Activated B cell treated with CpG ODN at 0.5 μM for 24 hours (primary cell): ENCODE measurements around the gene RANBP17. TPM values are rescaled to one million over a fixed set of nuclear protein-coding genes. Genes with fewer than 3 reads are reported as not detected.

Experiments
- ATAC-seq: fragments of 200-7000 bp; cut with Tn5 transposase; one replicate; pipeline ENCODE4 v1.10.0; 2021; ENCODE audit warnings: low read depth, mild to moderate bottlenecking, moderate library complexity
- CTCF ChIA-PET: fragments of 350-600 bp; sonication (Branson Sonifier 250); formaldehyde crosslinking; loops from one replicate; lab custom pipeline; 2021; ENCODE audit warnings: antibody characterized with exemption; lab: Charles Lee
- POLR2A ChIA-PET: fragments of 350-600 bp; sonication (Branson Sonifier 250); formaldehyde crosslinking; loops from one replicate; lab custom pipeline; 2021; ENCODE audit warnings: antibody characterized with exemption; lab: Charles Lee
- DNase-seq: peaks from one replicate; pipeline ENCODE4 v3.0.0; 2022
- H3K27ac Mint-ChIP-seq: one replicate; pipeline ENCODE4 v1.8.0; 2020; ENCODE audit warnings: mixed read lengths
- H3K27me3 Mint-ChIP-seq: one replicate; pipeline ENCODE4 v1.8.0; 2021; ENCODE audit warnings: mixed read lengths
- H3K36me3 Mint-ChIP-seq: one replicate; pipeline ENCODE4 v1.8.0; 2021; ENCODE audit warnings: low read depth, mixed read lengths
- H3K4me1 Mint-ChIP-seq: one replicate; pipeline ENCODE4 v1.8.0; 2021; ENCODE audit warnings: mixed read lengths
- H3K4me3 Mint-ChIP-seq: one replicate; pipeline ENCODE4 v1.8.0; 2020; ENCODE audit warnings: mild to moderate bottlenecking, mixed read lengths
- H3K9me3 Mint-ChIP-seq: one replicate; pipeline ENCODE4 v1.8.0; 2020; ENCODE audit warnings: mixed read lengths
- intact Hi-C: fragments of 100-400 bp; cut with micrococcal nuclease; formaldehyde crosslinking; loops from one replicate; pipeline ENCODE4 v1.15.1; 2024
- total RNA-seq: library from RNA; stranded (reverse); gene quantifications from 2 replicates; pipeline ENCODE4 v1.2.3, GENCODE V29; 2022
- TF ChIP-seq, protein P1 (sequence below): fragments of 200-600 bp; IDR thresholded peaks from one replicate; pipeline ENCODE4 v1.8.0; 2022; ENCODE audit warnings: antibody characterized with exemption, mild to moderate bottlenecking

Gene RANBP17
- total RNA-seq, 1 donor from 2014 or later: not detected

DNA sequence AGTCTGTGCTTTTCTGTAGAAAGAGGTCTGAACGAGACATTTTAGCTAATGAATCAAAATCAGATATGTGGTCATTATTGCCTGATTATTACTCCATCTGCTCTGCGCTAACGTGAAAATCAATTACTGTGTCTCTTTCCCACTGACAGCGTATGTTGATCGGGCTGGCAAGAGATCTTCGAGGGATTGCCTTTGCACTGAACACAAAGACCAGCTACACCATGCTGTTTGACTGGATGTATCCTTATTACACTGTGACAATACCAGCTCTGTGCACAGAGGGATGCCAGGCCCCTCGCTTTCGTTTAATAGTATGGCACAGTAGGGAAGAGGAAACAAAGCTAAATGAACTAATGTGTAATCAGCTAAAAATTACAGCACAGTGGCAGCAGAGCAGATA is 343.6 kb downstream of the RANBP17 start:
- no peaks in the 10 kb centered on the region for H3K9me3 Mint-ChIP-seq
- H3K4me3 Mint-ChIP-seq: no peak overlapping the region
- ChIA-PET POLR2A (no interaction called here), CTCF (no interaction called here)
- TF ChIP-seq, protein P1, sequence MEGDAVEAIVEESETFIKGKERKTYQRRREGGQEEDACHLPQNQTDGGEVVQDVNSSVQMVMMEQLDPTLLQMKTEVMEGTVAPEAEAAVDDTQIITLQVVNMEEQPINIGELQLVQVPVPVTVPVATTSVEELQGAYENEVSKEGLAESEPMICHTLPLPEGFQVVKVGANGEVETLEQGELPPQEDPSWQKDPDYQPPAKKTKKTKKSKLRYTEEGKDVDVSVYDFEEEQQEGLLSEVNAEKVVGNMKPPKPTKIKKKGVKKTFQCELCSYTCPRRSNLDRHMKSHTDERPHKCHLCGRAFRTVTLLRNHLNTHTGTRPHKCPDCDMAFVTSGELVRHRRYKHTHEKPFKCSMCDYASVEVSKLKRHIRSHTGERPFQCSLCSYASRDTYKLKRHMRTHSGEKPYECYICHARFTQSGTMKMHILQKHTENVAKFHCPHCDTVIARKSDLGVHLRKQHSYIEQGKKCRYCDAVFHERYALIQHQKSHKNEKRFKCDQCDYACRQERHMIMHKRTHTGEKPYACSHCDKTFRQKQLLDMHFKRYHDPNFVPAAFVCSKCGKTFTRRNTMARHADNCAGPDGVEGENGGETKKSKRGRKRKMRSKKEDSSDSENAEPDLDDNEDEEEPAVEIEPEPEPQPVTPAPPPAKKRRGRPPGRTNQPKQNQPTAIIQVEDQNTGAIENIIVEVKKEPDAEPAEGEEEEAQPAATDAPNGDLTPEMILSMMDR: no peak
- H3K27me3 Mint-ChIP-seq: peaks cover 9% of the 10 kb centered on the region
- no peaks in the 10 kb centered on the region for H3K4me1 Mint-ChIP-seq
- intact Hi-C loops: loop anchor here (5.0 to 10.0 kb wide), 2 partner anchors 702 to 829 kb away; no protein-coding TSS in a partner anchor
- H3K27ac Mint-ChIP-seq: no peak overlapping the region
- ATAC-seq (no peak), DNase-seq (no peak)
- no peaks in the 10 kb centered on the region for H3K36me3 Mint-ChIP-seq

DNA sequence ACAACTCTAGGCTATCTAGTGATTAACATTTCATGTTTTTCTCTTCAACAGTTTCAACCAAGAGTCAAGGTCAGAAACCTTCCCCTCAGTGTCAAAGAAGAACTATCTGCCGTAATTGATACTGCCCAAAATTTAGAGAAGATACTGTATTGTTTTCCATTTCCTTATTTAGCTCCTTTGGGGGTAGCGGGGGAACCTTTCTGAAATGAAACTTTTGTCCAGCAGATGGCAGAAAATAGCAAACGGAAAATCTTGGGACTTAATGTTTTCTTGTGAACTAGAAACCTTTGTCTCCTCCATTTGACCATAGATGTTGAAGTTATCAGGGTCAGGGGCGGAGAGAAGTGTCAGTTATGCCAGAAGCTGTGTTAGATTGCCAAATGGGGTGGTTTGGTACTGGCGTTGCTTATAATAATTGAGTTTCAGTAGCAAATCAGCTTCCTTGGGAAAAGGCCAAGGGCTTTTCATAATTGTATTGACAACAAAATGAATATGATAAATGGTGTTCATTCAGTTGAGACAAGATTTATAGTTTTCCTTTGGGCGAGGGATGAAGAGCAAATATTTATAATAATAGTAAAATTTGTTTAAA is 345.5 kb downstream of the RANBP17 start:
- no peaks in the 10 kb centered on the region for H3K9me3 Mint-ChIP-seq
- TF ChIP-seq, protein P1: no peak
- intact Hi-C loops: loop anchor here (1.0 to 10.0 kb wide), 3 partner anchors 135 to 827 kb away; no protein-coding TSS in a partner anchor
- ChIA-PET POLR2A (no interaction called here), CTCF (no interaction called here)
- DNase-seq (no peak), ATAC-seq (no peak)
- no peak overlapping the region for H3K27ac Mint-ChIP-seq
- H3K27me3 Mint-ChIP-seq: peaks cover 9% of the 10 kb centered on the region
- no peaks in the 10 kb centered on the region for H3K36me3 Mint-ChIP-seq
- no peak overlapping the region for H3K4me3 Mint-ChIP-seq
- no peaks in the 10 kb centered on the region for H3K4me1 Mint-ChIP-seq

DNA sequence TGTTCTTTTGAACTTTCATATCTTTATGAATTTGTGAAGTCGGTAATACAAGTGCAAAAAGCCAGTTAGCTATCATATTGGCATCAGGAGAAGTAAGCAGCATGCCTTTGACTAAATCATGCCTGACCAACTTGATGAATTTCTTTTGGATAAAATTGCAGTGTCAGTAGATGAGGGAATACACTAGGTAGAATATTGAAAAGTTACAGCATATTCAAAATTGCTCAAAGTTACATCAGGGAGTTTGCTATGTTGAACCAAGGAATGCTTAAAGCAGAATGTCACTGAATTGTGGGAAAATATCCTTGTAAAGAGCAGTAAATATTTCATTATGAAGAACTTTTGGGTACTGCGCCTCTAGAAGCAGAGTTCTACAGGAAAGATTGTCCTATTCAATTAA is 360.1 kb downstream of the RANBP17 start:
- Mint-ChIP-seq H3K27me3 (peaks cover 11% of the 10 kb centered on the region), H3K9me3 (no peaks in the 10 kb centered on the region), H3K36me3 (no peaks in the 10 kb centered on the region), H3K27ac (no peak overlapping the region), H3K4me3 (no peak overlapping the region), H3K4me1 (no peaks in the 10 kb centered on the region)
- ChIA-PET POLR2A (no interaction called here), CTCF (no interaction called here)
- TF ChIP-seq, protein P1: no peak
- intact Hi-C loops: no loop called here
- no peak for DNase-seq
- no peak for ATAC-seq

DNA sequence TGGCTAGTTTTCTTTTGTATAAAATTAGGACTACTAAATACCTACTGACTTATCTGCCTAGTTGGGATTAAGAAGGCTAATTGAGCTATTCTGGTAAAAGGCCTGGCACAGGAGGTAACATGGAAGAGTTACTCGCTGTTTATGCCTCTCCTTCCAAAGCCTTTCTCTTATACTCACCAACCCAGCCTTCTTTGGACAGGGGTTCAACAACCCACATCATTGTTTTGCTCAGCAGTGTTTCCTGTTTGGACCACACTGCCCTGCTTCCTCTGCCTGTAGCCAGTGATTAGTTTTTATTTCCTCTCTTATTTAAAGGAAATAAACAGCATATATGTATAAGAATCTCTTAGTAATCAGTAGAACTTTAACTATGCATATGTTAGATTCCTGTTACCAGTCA is 362.1 kb downstream of the RANBP17 start:
- Mint-ChIP-seq H3K27ac (no peak overlapping the region), H3K27me3 (peaks cover 12% of the 10 kb centered on the region), H3K4me3 (no peak overlapping the region), H3K36me3 (no peaks in the 10 kb centered on the region), H3K9me3 (no peaks in the 10 kb centered on the region), H3K4me1 (no peaks in the 10 kb centered on the region)
- intact Hi-C loops: no loop called here
- POLR2A ChIA-PET: no interaction called here
- ATAC-seq (no peak), DNase-seq (no peak)
- TF ChIP-seq, protein P1: no peak
- CTCF ChIA-PET: no interaction called here

DNA sequence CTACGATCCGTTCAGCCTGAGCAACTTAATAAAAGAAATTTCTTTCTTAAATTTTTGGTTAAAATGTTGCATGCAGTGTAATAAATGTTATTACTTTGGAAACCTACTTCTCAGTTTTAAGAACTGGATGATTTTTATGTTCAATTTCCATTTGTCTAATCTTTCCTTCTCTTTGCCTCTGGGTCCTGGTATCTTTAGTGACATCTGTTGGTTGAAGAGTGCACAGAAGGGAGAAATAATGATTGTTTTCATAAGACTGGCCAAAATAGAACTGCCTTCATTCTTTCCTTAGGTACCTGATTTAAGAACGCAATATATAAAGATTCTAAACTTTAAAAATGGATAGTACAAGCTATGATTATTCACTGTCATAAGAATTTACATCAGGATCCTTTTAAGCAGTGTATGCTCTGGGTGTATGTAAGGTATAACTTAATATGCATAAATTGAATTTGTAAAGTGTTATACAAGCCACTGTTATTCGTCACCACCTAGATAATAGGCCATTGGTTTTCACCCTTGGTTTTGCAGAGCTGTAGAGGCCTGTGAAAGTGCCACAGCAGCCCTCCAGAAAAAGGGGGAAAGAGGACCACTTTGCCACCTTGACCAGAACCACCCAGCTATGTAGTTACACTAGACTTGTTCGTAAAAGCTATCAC is 364.4 kb downstream of the RANBP17 start:
- H3K27me3 Mint-ChIP-seq: peaks cover 9% of the 10 kb centered on the region
- ATAC-seq (no peak), DNase-seq (no peak)
- TF ChIP-seq, protein P1: no peak
- H3K36me3 Mint-ChIP-seq: no peaks in the 10 kb centered on the region
- H3K4me1 Mint-ChIP-seq: no peaks in the 10 kb centered on the region
- H3K9me3 Mint-ChIP-seq: no peaks in the 10 kb centered on the region
- intact Hi-C loops: no loop called here
- no peak overlapping the region for H3K4me3 Mint-ChIP-seq
- ChIA-PET CTCF (no interaction called here), POLR2A (no interaction called here)
- no peak overlapping the region for H3K27ac Mint-ChIP-seq
